ENCODE data around the gene CCDC89.

GRCh38 chr11:85718991-85719807 lies 33.2 kb upstream of the CCDC89 start:
- no peak for TF ChIP-seq CTCF (IDR thresholded peaks at IDR 0.05)
- no peak for TF ChIP-seq EP300 (IDR thresholded peaks at IDR 0.05)
- TF ChIP-seq POLR2A (IDR thresholded peaks at IDR 0.05) = no peak

Measured in stomach (tissue), 4 donors.